ENCODE measurements around the gene PRPF31.

PRPF31 gene

DNA sequence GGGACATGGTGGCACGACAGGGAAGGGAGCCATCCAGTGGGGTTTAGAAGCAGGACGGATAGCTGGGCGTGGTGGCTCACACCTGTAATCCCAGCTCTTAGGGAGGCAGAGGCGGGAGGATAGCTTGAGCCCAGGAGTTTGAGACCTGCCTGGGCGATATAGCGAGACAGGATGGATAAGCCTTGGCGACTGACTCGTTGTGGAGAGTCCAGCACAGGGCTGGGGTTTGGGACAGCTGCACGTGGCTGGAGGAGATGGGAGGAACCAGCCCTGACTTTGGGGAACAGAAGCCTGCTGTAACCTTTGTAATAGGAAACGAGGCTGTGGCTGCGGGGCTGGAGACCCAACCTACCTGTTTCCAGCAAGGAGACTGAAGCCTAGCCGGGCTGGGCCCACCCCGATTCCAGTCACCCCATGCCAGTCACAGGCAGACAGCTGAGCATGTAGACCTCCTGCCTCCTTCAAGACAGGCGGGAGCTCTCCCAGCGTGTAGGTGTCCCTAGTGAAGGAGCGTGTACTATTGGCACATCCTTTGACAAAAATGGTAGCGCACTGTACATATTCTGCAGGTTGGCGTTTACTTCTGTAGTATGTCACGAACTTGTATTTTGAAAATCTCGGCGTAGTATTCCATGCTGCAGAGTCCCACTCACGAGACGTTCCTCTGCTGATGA lies 35.9 kb downstream of the PRPF31 start:
- no peaks in the 10 kb centered on the region for H3K27me3 ChIP-seq (ENCODE audit: insufficient read depth, low read length, poor library complexity, severe bottlenecking)
- no peak for TF ChIP-seq EZH2phosphoT487 (IDR thresholded peaks at IDR 0.05; ENCODE audit: borderline replicate concordance)
- TF ChIP-seq, protein P1, sequence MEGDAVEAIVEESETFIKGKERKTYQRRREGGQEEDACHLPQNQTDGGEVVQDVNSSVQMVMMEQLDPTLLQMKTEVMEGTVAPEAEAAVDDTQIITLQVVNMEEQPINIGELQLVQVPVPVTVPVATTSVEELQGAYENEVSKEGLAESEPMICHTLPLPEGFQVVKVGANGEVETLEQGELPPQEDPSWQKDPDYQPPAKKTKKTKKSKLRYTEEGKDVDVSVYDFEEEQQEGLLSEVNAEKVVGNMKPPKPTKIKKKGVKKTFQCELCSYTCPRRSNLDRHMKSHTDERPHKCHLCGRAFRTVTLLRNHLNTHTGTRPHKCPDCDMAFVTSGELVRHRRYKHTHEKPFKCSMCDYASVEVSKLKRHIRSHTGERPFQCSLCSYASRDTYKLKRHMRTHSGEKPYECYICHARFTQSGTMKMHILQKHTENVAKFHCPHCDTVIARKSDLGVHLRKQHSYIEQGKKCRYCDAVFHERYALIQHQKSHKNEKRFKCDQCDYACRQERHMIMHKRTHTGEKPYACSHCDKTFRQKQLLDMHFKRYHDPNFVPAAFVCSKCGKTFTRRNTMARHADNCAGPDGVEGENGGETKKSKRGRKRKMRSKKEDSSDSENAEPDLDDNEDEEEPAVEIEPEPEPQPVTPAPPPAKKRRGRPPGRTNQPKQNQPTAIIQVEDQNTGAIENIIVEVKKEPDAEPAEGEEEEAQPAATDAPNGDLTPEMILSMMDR (conservative IDR thresholded peaks at IDR 0.05; ENCODE audit: low read length), result no peak
- H3F3A ChIP-seq (ENCODE audit: low read depth), result peaks cover 10% of the 10 kb centered on the region; the same call in 1 of the 2 replicates
- no peaks in the 10 kb centered on the region; the same call in 1 of the 2 replicates for H3K79me2 ChIP-seq (ENCODE audit: insufficient read depth, low read length)
- H3K4me1 ChIP-seq (ENCODE audit: insufficient read depth, low read length, poor library complexity, severe bottlenecking), result no peaks in the 10 kb centered on the region
- peaks cover 95% of the 10 kb centered on the region; the same call in 1 of the 2 replicates for H3K36me3 ChIP-seq (ENCODE audit: insufficient read depth, low read length)
- no peak overlapping the region for H3K9ac ChIP-seq (ENCODE audit: low read depth, low read length, poor library complexity, severe bottlenecking)
- H2AFZ ChIP-seq (ENCODE audit: low read length), result no peak overlapping the region
- no peaks in the 10 kb centered on the region for H3K9me2 ChIP-seq (replicated peaks; ENCODE audit: low read depth, low read length)
- no peaks in the 10 kb centered on the region for H3K9me3 ChIP-seq (ENCODE audit: insufficient read depth, low read depth, low read length)
- peaks cover 4% of the 10 kb centered on the region for H4K20me1 ChIP-seq (ENCODE audit: insufficient read depth, low read length, poor library complexity, severe bottlenecking)
- H3K4me3 ChIP-seq (ENCODE audit: low read length, poor library complexity, severe bottlenecking), result no peak overlapping the region
- H3K4me2 ChIP-seq (ENCODE audit: low read depth, low read length, poor library complexity, severe bottlenecking), result no peak overlapping the region

DNA sequence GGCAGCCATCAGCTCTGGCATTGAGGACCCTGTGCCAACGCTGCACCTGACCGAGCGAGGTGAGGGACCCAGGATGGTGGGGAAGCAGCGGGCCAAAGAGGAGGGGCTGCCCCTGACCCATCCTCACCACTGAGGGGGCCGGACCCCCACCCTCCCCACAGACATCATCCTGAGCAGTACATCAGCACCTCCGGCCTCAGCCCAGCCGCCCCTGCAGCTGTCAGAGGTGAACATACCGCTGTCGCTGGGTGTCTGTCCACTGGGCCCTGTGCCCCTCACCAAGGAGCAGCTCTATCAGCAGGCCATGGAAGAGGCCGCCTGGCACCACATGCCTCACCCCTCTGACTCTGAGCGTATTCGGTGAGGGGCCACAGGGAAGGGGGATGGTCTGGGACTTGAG lies 36.7 kb downstream of the PRPF31 start:
- Histone ChIP-seq H3K4me3 (ENCODE audit: low read length, poor library complexity, severe bottlenecking) (no peak overlapping the region), H3K4me2 (ENCODE audit: low read depth, low read length, poor library complexity, severe bottlenecking) (no peak overlapping the region), H3K9me3 (ENCODE audit: insufficient read depth, low read depth, low read length) (no peaks in the 10 kb centered on the region), H4K20me1 (ENCODE audit: insufficient read depth, low read length, poor library complexity, severe bottlenecking) (peaks cover 3% of the 10 kb centered on the region), H3K79me2 (ENCODE audit: insufficient read depth, low read length) (peaks cover 4% of the 10 kb centered on the region; the same call in 1 of the 2 replicates), H3K9me2 (replicated peaks; ENCODE audit: low read depth, low read length) (no peaks in the 10 kb centered on the region), H3K9ac (ENCODE audit: low read depth, low read length, poor library complexity, severe bottlenecking) (no peak overlapping the region), H3K36me3 (ENCODE audit: insufficient read depth, low read length) (peaks cover 91% of the 10 kb centered on the region; the same call in 1 of the 2 replicates), H3F3A (ENCODE audit: low read depth) (peaks cover 10% of the 10 kb centered on the region; the same call in 1 of the 2 replicates), H3K27me3 (ENCODE audit: insufficient read depth, low read length, poor library complexity, severe bottlenecking) (no peaks in the 10 kb centered on the region), H2AFZ (ENCODE audit: low read length) (no peak overlapping the region), H3K4me1 (ENCODE audit: insufficient read depth, low read length, poor library complexity, severe bottlenecking) (no peaks in the 10 kb centered on the region)
- TF ChIP-seq, protein P1 (conservative IDR thresholded peaks at IDR 0.05; ENCODE audit: low read length), result no peak
- no peak for TF ChIP-seq EZH2phosphoT487 (IDR thresholded peaks at IDR 0.05; ENCODE audit: borderline replicate concordance)

DNA sequence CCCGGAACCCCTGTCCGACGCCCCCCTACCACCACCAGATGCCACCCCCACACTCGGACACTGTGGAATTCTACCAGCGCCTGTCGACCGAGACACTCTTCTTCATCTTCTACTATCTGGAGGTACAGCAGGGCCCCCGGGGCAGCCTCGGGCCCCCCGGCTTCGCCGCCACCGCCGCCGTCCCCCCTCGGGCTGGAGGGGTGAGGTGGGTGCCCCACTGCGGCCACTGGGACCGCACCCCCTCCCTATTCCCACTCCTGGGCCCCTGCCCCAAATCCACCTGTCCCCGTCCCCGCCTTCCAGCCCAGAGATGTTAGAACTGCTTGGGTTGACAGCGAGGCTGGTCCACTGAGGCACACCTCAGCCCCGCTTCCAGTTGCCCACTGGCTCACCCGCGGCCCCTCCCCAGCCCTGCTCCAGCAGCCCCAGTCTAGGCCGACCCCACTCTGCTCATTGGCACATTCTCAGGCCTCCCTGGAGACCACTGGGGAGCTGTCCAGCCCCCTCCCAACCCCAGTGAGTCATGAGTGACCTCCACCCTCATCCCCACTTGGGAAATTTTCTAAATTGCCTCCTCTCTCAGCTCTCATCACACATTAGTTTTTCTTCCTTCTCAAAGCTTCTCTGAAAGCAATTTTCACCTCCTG lies 37.4 kb downstream of the PRPF31 start:
- Histone ChIP-seq H3K27me3 (ENCODE audit: insufficient read depth, low read length, poor library complexity, severe bottlenecking) (no peaks in the 10 kb centered on the region), H3K4me3 (ENCODE audit: low read length, poor library complexity, severe bottlenecking) (no peak overlapping the region), H3K4me2 (ENCODE audit: low read depth, low read length, poor library complexity, severe bottlenecking) (no peak overlapping the region), H3K9ac (ENCODE audit: low read depth, low read length, poor library complexity, severe bottlenecking) (no peak overlapping the region), H3K9me2 (replicated peaks; ENCODE audit: low read depth, low read length) (no peaks in the 10 kb centered on the region), H3F3A (ENCODE audit: low read depth) (peaks cover 10% of the 10 kb centered on the region; the same call in 1 of the 2 replicates), H4K20me1 (ENCODE audit: insufficient read depth, low read length, poor library complexity, severe bottlenecking) (peaks cover 5% of the 10 kb centered on the region), H3K79me2 (ENCODE audit: insufficient read depth, low read length) (peaks cover 7% of the 10 kb centered on the region; the same call in 1 of the 2 replicates), H3K36me3 (ENCODE audit: insufficient read depth, low read length) (peaks cover 84% of the 10 kb centered on the region; the same call in 1 of the 2 replicates), H3K9me3 (ENCODE audit: insufficient read depth, low read depth, low read length) (no peaks in the 10 kb centered on the region), H2AFZ (ENCODE audit: low read length) (no peak overlapping the region), H3K4me1 (ENCODE audit: insufficient read depth, low read length, poor library complexity, severe bottlenecking) (peaks cover under 1% of the 10 kb centered on the region)
- TF ChIP-seq, protein P1 (conservative IDR thresholded peaks at IDR 0.05; ENCODE audit: low read length), result no peak
- TF ChIP-seq EZH2phosphoT487 (IDR thresholded peaks at IDR 0.05; ENCODE audit: borderline replicate concordance), result no peak

Data from Loucy (cell line).